KG1 (cell line): ENCODE results near the gene NSD1.
A peak's percentile ranks its signal among the peaks of the same experiment; 100 is the strongest.

Experiments
- DNase-seq: peaks from one replicate; lab custom pipeline; 2025; lab: John Stamatoyannopoulos, UW

Gene NSD1

DNA sequence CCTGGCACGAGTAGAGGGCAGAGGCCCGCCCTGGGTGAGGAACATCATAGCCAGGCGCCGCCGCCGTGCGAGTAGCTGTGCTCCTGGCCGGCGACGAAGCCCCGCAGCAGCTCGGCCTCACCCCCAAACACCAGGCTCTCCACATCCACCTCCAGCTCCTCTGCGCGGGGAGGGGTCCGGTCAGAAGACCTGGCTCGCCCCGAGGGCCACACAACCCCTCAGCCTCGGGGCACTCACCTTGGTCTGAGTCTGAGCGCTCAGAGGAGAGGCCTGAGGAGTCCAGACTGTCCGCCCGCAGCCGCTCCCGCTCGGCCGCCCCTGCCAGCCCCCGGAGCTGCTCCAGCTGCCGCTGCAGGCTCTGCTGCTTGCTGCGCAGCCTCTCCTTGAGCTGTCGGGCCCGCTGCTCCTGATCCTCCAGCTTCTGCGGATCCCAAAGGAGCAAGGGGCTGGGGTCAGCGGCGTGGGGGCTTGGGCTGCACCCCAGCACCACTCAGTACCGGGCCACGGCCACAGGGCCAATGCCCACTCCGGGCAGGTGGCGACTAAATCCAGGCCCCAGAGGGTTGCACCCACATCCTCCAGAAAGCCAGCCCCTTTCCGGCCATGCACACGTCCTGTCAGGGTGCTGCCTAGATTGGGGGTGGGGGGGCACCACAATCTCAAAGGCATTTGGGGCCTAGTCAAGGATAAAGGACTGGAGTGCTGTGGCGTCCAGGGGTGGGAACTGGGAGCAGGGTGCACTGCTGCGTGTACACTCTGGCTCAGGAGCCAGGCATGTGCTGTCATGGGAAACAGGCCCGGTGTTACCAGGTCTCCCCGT is 174.2 kb downstream of the NSD1 start:
- no peak for DNase-seq

DNA sequence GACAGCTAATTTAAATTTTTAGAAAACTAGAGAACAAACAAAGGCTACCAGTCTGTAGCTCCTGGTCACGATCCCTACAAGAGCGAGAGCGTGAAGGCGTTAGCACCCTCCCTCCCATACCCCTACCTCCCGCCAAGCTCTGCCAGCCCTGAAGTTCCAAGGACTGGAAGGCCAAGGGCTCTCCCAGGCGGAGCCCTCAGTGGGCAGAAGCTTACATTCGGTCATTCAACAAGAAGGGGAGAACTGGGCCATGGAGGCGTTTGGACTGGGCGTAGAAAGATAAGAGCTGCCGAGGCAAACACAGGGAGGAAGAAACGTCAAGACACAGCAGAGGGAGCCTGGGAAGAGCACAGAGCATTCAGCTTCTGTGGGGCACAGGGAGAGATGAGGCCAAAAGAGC is 175.2 kb downstream of the NSD1 start:
- no peak for DNase-seq

DNA sequence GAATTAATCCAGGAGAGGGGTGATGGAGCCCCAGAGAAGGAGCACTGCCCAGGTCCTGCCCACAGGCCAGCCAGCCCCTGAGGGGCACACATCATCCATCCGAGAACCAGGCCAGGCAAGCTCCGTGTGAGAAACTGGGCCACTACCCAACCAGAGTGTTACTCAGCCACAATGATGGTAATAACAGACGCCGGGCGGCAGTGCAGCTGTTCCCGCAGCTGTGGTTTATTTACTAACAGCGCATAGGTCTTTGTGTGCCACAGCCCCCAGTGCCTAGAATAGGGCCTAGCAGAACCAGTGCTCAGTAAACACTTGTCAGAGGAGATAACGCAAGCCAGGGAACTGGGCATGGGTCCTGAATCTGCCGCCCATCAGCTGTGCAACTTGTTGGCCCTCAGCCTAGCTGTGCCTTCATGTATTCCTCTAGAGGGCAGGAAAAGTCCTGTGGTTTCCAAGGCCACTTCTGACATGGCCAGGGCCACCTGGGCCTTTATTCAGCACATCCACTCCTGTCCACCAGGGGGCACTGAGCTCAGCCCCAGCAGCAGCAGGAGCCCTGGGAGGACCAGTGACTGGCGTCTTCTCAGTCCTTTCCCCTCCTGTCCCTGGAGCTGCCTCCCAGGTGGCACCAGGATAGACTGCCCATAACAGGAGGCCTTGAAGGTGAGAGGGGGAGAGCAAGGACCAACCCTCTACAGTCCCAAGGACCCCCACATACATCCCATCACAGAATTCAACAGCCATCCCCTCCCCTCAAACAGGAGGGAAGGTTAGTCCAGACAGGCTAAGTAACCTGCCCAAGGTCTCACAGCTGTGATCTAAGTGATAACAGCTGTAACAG is 176.0 kb downstream of the NSD1 start:
- DNase-seq = no peak

DNA sequence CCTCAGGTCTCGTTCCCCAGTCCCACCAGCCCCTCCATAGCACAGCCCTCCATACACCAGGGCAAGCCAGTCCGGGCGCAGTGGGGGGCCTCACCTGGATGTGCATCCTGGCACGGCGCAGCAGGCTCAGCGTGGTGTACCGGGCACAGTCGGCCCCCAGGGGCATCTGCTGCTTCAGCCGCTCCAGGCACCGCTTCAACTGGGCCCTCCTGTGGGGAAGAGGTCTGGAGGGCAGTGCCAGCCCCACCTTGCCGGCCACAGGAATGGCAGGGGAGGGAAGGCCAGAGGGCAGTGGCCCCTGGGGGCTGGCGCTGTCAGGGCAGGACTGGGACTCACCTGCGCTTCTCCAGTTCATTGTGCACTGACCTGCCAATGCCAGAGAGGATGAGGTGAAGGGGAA is 176.8 kb downstream of the NSD1 start:
- DNase-seq = no peak

DNA sequence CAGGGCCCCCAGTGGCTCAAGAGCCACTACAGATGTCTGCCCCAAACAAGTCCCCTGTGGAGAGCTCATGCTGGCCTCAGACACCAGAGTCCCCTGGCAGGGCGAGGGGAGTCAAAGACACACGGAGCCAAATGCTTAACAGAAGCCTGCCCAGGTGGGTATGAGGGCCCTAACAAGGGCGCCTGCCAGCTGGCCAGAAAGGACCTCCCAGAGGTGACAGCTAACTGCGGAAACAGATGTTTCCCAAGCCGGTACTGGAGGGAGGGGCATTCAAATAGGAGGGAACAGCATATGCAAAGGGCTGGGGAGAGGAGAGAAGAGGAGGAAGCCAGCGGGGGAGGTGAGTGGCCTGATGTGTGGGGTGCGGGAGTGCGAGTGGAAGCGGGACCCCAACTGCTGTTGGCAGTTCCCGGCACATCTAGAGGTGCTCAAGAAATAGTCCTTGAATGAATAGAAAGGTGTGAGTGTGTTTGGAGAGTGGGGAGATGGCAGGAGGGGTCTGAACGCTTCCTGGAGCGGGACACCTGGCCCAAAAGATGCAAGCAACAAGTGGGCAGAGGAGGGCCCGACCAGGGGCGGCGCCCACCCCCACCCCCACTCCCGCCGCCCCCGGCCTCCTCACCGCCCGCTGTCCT is 177.3 kb downstream of the NSD1 start:
- no peak for DNase-seq

DNA sequence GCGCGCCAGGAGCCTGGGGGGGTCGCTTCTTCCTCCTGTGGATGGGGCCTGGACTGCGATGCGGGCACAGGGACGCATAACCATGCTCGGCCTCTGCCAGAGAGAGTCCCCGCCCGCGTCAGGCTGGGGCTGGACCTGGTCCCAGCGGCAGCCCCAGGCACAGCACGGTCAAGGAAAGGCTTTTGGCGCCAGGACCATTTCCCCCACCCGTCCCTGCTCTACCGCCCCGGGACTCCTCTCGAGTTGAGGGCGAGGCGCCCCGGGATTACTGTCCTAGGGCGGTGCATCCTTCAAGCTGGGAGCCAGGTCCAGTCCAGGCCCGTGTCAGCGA is 177.8 kb downstream of the NSD1 start:
- no peak for DNase-seq

DNA sequence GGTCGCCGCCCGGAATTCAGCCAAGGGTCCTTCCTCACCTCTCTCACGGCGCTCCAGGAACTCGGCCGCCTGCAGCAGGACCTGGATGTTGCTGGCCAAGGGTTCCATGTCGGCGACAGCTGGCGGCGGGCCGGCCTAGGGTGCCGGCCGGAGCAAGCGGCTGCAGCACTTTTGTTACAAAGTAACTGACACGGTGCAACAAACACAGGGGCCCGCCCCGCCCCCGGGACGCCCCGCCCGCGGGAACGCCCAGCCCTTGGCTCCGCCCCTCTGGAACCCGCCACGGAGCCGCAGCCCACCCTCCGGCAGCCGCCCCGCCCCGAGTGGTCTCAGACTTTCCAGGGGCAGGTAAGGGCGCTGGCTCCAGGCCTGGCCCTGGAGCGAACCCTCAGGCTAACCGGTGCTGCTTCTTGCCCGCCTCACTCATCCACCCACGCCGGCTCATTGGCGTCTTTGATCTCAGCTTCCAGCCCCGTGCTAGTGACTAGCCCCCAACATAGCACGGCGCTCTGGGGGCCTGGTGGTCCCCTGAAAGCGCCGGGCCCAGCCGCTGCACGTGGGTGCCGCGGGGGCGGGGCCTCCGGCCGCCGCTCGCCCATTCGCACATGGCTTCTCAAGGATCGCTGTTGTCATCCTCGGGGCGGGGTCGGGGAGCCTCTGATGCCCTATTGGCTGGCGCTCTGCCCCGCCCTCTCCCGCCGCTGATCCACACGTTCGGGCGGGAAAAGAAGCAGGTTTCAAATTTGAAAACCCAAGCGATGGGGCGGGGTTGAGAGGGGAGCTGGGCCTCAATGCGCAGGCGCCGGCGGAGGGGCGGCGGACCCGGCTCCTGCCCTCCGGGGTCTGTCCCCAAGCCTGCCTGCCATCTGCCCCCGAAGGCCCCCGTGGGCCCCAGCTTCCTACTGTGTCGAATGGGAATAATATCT is 178.4 kb downstream of the NSD1 start, which contains the start of gene MXD3:
TSS of gene MXD3 (minus strand) at position 176 of the 926 bp plus-strand sequence. CDS start at position 108, 68 bp downstream.
- DNase-seq = peak; percentile 96

DNA sequence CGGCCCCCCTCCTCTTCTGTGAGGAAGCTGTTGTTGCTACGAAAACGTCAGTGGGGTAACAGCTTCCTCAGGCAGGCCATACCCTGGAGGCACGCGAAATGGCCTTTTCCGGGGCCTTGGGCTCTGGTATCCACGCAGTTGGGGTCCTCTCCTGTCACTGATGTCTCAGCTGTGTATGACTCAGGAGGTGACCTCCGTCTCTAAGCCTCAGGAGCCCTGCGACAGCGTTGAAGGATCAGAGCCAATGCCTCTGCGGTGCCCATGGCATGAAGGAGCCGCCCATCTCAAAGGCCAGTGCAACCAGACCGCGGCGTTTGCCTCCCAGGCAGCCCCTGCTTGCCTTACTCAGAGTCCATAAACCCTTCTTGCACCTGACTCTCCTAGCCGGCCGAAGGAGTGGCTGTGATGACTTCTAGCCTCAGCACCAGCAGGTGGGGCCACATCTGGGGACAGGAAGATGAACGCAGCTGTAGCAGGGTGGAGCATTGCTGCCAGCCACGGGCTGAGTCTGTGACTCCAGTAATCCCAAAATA is 179.1 kb downstream of the NSD1 start:
- DNase-seq = no peak

DNA sequence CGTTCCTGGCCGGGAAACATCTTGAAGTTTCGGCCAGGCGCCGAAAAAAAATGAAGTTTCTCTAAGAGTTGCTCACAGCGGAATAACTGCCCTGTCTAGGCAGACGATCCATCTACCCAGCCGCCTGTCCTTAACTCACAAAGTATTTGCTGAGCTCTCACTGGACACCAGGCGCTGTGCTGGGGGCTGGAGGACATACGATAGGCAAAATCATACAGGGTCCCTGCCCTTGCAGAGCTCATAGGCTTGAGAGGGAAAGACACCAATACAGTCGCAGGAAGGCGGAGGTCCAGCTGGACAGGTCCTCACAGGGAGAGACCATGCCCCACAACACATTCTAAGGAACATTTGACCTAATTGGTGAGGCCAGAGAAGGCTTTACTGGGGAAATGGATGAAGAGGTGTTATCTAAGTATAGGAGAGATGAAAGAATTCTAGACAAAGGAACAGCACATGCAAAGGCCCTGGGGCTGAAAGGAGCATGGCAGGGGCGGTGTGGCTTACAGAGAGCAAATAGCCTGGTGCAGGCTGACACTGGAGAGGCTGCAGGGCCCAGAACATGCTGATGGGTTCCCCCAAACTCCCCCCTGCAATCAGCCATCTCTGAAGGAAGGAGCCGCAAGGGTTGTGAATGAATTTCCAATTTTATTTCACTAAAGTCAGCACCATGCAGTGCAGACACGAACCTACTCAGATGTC is 180.1 kb downstream of the NSD1 start:
- no peak for DNase-seq

DNA sequence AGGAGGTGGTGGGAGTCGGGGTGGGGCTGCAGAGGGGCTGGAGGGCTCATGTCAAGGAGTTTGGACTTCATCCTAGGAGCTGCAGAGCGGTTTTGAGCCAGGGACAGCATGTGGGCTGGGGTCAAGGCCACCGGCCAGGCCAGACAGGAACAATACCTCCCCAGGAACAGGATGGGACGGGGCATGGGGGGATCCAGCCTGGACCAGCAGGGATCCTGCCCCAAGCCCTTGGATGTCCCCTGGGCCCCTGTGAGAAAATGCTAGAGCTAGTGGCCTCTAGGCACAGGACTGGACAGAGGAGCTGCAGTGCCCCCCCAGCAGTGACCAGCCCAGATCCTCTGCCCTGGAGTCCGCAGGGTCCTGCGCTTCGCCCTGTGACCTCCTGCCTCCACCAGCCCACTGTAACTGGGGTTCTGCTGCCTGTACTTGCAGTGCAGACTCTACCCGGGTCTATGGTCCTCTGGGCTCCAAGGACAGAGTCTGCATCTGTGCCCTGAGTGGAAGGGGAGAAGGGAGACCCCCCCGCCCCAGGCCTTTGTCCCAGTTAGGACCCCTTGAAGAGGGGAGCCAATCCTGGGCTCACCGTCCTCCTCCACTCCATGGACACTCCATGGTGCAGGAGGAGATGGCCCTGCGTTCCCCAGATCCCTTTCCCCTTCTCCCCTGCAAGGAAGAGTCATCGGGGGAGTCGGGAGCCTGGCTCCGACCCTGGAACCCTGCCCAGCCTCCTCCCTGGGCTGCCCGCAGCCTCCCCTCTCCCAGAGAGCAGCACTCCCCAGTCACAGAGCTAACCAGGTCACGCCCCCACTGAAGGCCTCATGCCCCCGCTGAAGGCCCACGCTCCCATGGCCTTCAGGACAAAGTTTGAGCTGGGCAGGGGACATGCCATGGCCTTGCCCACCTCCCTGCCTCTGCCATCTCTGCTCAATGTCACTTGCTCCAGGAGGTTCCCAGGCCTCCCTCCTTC is 181.1 kb downstream of the NSD1 start:
- no peak for DNase-seq

DNA sequence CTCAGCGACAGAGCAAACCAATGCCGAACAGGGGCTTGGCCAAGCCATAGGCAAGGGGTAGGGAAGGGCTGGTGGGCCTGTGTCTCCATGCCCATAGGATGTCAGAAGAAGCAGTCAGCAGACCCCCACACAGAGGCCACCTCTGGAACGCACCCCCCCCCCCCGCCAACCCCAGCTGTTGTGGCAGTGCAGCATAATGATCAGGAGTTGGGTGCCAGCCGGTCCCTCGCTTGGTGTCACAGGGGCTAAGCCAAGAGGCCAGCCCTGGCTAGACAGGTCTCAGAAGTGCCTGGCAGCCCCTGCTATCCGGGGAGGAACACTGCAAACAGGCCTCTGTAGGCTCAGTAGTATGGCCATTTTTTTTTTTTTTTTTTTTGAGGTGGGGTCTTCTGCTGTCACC is 181.8 kb downstream of the NSD1 start:
- no peak for DNase-seq

DNA sequence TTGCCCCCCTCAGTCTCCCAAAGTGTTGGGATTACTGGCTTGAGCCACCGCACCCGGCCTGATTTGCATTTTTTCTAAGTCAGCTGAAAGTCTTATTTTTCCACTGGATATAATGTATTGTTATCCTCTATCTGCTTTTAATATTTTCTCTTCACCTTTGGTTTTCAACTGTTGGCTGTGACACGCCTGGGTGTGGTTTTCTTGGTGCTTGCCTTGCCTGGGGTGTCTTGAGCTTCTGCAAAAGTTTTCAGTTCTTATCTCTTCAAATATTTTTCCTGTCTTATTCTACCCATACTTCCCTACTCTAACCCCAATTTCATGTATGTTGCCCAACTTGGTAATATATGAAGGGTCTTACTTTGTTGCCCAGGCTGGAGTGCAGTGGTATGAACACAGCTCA is 182.4 kb downstream of the NSD1 start:
- DNase-seq = no peak

DNA sequence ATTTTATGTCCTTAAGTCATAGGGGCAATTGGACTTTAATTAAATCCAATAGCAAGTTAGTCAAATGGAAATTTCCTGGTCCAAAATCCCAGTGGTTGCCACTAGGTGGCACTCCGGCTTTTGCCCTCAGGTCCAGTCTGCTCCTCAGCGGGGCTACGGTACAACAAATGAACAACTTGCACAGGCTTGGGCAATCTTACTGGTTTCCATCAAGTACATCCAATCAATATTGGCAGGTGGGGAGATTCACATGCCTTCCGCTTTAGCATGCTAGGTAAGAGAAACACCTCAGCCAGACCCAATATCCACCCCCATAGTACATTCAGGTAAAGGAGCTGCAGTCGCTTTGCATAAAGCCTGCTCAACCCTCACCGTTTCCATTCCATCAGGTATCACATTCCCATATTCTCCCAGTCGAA is 184.4 kb downstream of the NSD1 start:
- peak; percentile 61 for DNase-seq

DNA sequence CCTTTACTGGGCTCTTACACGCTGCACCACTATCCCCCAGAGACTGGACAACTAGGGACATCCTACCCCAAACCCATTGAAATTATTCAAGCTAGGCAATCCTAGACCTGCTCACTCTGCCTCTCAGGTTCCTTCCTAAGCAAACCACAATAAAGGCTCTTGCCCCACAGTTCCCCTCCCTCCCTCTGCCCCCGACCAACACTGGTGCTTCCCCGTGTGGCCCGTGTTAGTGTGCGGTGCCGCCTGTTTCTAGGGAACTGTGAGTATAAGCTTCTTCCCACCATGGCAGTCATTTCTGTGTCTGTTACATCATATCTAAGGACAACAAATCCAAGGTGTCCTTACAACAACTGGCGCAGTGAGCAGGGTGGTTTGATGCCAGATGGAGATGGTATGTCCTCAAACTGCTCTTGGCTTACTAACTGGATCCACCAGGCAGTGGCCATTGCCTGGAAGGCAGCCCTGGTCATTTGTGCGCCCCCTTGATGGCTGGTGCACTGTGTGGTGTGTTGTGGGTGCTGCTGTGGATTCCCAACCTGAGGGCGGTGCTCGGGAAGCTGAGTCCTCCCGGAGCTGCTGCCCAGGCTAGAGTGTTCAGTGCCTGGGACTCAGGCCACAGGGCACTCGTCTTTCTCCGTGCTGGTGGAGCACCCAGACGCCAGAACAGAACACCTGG is 186.5 kb downstream of the NSD1 start:
- no peak for DNase-seq

DNA sequence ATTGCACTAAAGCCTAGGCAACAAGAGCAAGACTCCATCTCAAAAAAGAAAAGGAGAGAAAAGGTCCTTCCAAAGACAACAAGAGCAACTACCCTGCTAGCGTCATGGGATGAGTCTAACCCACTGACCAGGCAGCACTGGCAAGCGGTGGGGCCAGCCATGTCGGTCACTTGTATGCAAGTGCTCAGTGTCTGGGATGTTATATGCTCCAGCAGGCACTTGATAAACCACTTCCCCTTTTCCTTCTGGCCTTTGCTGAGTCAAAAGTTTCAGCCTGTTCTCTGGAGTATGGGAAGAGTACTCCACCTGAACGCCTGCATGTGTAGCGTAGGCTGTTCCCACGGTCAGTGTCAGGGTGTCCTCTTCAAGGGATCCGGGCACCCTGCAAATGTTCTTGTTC is 187.3 kb downstream of the NSD1 start:
- DNase-seq = no peak

DNA sequence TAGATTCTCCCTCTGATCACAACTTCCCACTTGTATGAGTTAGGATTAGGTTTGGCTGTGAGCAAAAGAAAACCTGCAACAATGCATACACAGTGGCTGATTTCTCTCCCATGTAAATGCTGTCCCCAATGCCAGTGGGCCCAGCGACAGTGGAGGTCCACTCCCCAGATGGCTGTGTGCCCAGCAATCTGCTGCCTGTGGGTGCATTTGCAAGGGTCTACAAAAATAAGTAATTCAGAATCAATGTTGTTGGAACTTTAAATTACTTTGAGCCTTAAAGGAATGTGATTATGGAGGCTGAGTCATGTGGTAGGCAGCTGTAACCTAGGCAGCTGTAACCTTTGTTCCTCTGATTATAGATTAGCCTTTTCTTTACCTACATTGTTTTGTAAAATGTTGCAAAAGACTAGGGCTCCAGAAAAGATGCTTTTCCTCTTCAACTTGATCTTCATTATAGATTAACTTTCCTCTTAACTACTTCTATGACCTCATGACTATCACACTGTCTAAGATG is 192.4 kb downstream of the NSD1 start:
- no peak for DNase-seq

DNA sequence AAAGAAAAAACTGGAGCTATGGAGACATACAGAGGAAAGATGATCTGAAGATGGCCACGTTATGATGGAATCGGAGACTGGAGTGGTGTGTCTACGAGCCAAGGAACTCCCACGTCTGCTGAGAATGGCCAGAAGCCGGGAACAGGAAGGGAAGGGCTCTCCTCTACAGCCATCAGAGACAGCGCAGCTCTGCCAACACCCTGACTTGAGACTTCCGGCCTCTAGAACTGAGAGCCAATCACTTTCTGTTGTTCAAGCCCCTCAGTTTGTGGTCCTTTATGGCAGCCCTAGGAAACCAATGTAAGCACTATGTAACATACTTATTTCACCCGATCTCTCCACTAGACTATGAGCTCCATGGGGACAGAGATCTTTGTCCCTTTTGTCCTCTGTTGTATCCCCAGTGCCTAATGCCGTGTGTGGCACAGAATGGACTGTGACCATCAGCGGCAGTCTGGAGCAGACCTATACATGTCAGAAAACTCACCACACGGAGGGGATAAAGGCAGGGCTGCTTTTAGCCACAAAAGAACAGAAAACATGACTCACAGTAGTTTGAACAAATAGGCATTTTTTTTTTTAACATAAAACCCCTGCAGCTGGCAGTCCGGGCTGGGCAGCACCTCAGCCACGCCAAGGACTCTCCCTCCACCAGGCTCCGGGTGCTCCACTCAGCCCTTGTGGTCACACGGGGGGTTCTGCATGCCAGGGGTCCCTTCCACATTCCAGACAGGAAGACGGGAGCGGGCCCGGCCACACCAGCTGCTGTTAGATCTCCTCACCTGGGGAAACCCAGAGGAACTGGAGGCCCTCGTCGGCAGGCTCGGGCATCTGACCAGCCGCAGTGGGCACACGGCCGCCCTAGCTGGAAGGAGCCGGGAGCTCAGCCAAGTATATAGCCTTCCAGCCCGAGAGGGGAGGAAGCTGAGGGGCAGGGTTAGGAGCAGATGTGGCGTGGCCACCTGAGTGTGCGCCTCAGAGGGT is 194.3 kb downstream of the NSD1 start:
- no peak for DNase-seq
